CD4-positive, alpha-beta T cell treated with Interleukin-15 for 4 hours (primary cell): ENCODE results near the gene KAT2A.

Source experiments
- DNase-seq: peaks from one replicate; pipeline ENCODE4 v3.0.0-alpha.2; 2020; ENCODE audit warnings: low spot score

KAT2A gene

DNA sequence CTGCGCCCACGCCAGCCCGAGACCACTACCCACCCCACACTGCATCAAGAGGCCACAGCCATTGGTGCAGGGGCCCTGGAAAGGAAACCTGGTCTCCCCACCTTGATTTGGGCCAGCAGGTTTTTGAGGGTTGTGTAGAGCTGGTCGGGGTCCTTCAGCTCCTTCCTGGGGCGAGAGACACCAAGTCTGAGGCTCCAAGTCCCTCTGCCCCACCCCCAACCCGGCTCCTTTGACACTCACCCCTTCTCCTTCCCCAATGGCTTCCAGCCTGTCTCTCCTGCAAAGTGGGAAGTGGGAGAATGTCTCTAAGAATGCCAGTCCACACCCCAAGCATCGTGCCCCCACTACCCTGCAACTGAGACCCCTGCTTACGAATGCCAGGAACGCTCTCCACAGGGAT is 7.0 kb downstream of the KAT2A start:
- DNase-seq, result no peak

DNA sequence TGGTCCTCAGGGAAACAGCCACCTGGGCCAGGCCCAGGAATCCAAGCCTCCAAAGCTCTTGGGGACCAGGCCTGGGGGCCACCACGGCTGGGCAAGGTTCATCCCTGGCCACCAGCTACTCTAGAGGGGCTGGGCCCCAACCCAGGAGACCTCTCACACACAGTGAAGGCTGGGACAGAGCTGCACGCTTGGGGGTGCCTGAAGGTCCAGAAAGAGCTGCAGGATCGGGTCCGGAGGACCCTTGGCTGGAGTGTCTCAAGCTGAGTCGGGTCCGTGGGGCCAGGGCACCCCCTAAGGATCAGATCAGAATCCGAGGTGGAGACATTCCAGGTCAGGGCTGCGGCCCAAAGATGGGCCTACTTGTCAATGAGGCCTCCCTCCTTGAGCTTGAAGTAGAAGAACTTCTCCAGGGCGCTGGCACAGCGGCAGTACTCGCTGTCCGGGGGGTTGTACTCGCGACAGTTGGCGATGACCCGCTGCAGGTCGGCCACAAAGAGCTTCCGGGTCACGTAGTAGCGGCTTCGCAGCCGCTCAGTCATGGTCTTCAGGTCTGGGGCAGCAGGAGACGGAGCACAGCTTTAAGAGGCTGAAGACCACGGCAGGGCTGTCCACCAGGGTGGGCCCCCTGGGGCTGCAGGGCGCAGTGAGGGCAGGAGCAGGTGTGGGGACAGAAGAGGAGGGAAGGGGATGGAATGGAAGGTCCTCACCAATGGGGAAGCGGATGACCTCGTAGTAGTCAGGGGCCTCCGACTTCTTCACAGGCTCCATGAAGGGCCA is 7.7 kb downstream of the KAT2A start:
- no peak for DNase-seq

DNA sequence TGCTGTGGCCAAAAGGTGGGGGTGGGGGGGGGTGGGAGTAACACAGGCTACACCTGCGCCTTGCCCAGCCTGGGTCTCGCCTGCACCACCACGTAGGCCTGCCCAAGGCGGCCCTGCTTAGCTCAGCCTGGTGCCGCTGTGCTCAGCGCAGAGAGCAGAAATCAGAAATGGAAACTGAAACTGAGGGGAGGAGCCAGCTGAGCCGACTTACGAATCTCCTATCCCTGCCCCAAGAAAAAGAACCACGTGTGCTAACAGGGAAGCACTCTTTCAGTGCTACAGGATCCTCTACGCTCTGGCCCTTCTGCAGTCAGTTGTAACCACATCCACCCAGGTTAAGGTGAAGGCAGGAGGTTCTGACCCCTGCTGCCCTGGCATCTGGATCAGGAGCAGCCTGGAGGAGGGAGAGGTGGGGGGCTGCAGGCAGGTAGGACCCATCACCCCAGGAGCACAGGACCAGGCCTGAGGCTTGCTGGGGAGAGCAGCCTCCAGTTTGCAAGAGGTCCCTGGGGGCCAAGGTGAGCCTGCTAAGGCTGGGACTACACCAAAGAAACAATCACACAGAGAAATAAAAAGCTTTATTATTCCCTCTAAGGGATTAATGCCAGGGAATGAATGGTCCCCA is 8.5 kb downstream of the KAT2A start, which contains the start of gene DHX58:
Gene DHX58, minus strand, starts transcription at position 163 of the 625 bp plus-strand sequence. CDS start 822 bp downstream, outside the sequence.
- DNase-seq, result peak; percentile 85

DNA sequence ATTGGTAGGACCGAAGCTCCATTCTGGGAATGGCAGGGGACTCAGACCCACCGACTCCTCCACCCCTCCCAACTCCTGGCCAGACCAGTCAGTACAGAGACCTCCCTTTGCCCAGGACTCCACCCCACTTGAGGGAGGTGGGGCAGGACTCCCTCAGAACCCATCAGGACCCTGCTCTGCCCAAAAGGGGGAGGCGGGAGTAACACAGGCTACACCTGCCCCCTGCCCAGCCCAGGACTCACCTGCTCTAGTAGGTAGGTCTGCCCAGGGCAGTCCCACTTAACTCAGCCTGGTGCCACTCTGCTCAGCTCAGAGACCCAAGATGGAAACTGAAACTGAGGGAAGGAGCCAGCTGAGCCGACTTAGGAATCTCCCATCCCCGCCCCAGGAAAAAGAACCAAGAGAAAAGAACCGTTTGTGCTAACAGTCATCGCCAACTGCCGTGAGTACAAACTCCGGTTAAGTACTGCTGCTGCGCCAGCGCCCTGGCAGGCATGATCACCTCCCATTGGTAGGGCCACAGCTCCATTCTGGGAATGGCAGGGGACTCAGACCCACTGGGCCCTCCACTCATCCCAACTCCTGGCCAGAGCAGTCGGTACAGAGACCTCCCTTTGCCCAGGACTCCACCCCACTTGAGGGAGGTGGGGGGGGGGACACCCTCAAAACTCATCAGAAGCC is 9.2 kb downstream of the KAT2A start:
- peak; percentile 24 for DNase-seq

DNA sequence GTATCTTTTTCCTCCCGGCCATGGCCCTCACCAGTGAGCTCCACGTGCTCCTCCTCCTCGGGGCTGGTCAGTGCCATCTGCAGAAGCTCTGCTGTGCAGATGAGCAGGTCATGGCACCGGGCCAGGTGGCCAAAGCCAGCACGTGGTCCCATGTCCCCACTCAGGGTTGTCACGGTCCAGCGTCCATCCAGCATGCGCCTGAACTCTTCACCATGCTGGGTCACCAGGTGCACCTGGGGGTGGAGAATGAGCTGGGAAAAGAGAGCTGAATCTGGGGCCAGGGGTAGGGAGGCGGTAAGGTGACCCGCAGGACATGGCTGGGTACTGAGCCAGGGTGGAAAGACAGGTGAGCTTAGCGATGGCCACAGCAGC is 9.9 kb downstream of the KAT2A start:
- DNase-seq, result no peak

DNA sequence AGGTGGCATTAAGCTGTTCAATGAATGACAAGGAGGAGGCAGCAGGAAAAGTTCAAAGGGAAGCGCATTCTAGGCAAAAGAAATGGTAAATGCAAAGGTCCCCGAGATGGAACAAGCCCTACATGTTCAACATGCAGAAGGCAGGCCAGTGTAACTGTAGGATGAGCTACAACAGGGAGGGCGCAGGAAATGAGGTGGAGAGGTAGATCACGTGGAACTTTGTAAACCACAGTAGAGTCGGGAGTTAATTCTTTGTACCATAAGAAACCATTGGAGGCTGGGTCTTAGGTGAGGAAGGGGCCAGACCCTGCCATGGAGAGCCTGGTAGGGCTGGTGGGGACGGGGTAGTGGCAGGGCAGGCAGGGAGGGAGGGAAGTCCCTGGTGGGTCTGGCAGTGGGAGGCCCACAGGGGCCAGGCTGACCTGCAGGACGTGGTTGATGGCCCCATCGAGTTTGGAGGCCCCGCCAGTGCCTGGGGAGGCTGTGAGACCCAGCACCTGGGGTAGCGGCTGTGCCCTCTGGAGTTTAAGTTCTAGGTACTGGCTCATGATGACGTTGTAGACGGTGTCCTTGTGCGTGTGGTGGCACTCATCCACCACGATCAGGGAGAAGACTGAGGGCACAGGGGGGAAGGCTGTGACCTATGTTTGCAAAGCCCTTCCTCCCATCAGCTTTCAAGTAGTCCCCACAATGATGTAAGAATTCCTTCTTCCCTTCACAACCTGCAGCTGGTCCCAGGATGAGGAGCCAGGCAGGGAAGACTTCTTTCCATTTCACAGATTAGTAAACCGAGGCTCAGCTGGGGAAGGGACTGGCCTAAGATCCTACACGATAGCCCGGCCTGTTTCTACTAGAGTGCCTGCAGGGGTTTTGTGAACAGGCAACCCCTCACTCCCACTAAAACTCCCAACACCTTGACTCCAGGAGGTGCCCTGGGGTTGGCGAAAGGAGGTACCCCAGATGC is 10.6 kb downstream of the KAT2A start:
- no peak for DNase-seq

DNA sequence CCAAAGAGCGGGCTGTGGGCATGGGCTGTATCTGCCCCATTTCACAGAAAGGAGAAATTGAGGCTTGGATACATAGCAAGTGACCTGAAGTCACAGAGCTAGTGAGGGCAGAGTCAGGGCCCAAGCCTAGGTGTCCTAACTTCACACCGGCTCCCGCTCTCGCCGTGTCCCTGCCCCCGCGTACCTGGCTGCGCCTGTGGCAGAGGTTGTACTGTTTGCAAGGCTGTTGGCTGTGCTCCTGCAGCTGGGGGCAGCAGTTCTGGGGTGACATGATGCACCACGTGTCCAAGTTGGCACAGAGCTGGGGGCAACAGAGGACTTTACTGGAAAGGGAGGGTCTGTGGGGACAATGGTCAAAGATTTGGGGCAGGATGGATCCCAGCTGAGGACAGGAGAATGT is 12.1 kb downstream of the KAT2A start:
- DNase-seq, result no peak

DNA sequence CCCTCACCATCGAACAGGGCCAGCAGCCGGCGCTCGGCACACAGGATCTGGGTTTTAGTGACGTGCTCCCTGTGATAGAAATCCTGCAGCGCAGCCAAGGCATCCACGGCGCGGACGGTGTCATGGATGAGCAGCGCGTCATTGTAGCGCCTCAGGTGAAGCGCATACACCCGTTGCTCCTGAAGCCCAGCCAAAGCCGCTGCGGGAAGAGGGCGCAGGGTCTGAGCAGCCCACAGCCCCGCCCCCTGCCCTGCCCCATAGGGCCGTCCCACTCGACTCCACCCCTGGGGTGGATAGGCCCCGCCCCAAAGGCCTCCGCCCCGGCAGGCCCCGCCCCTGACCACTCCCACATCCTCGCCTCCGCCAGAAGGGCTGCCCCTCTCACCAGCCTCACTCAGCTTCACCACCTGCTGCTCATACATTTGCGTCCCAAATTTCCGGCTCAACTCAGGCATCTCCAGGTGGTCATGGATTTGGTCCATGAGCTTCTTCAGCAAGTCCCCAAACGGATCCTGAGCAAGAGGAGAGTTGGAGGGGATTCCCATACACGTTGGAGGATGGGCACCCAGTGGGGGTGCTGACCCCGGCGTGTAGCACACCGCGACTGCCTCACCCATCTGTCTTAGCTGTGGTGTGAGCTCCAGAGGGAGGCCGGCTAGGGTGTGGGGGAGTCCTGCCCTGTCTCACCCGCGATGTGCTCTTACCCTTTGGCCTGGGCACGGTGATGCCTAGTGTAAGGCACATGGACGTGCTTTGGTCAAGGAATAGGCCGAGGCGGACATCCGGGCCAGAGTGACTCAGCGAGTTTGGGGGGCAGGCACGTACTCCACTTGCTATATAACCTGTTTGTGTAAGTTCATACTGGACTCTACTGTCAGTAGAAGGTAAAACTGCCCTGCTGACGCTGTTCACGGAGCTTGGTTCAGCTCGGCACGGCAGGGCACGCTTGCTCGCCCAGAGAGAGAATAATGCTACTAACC is 13.3 kb downstream of the KAT2A start:
- peak; percentile 86 for DNase-seq

DNA sequence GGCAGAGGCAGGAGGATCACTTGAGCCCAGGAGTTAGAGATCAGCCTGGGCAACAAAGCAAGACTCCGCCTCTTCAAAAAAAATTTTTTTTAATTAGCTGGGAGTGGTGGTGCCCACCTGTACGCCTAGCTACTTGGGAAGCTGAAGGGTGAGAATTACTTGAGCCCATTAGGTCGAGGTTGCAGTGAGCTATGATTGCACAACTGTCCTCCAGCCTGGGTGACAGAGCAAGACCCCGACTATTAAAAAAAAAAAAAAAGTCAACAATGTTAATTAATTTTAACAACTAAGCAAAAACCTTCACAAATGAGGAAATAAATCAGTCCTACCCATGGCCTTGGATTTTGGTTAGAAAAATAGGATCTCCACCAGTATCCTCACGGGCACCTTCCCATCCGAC is 14.0 kb downstream of the KAT2A start:
- no peak for DNase-seq

DNA sequence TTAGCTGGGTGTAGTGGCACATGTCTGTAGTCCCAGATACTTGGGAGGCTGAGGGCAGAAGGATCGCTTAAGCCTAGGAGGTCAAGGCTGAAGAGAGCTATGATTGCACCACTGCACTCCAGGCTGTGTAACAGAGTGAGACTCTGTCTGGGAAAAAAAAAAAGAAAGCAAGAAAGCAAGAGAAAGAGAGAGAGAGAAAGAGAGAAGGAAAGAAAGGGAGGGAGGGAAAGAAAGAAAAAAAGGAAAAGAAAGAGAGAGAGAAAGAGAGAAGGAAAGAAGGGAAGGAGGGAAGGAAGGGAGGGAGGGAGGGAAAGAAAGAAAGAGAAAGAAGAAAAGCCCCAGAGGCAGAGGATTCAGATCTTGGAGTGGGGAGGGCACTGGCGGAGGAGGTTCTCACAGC is 15.2 kb downstream of the KAT2A start:
- DNase-seq, result no peak

DNA sequence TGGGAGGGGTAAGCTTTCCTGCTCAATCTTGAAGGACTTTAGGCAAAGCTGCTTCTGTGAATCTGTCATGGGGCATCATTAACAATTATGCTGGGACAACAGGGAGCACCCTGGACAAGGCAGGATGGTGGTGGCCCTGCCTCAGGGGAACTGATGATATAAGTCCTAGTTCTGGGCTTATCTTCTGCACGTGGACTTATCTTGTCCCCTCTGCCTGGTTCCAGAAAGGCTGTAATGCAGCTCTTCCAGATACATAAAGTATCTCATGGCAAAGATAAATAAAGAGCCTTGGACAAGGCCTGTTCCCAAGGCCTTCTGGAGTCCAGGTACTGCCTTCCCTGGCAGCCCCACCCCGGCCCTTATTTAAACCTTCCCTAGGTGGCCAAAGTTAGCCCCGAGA is 16.9 kb downstream of the KAT2A start:
- no peak for DNase-seq

DNA sequence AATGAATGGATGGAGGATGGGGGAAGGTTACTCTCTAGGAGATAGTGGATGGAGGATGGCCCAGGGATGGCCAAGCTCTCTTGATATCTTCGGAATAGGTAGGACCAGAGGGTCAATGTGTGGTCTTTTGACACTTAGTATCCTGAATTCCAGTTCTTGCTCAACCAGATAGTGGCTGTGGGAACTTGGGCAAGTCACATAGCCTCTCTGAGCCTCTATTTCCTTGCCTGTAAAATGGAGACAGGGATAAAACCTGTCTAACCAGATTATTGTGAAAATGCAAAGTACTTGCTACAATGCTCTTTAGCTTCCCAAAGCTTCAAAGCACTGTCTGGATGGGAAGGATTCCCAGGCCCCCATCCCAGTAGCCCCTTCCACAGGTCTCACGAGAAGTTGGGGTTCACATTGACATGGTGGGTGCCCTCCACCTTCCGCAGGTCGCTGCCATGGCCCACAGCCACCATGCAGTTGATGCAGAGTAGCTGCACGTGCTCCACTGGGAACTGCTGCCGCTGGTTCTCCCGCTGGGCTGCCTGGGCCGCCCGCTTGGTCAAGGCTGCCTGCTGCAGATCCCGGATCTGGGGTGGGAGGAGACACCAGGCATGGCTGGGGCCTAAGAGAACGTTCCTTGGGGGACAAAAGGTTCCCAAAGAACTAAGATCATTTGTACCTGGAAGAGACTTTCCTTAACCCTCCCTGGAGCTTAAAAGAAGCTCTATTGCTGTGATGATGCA is 17.8 kb downstream of the KAT2A start:
- no peak for DNase-seq

DNA sequence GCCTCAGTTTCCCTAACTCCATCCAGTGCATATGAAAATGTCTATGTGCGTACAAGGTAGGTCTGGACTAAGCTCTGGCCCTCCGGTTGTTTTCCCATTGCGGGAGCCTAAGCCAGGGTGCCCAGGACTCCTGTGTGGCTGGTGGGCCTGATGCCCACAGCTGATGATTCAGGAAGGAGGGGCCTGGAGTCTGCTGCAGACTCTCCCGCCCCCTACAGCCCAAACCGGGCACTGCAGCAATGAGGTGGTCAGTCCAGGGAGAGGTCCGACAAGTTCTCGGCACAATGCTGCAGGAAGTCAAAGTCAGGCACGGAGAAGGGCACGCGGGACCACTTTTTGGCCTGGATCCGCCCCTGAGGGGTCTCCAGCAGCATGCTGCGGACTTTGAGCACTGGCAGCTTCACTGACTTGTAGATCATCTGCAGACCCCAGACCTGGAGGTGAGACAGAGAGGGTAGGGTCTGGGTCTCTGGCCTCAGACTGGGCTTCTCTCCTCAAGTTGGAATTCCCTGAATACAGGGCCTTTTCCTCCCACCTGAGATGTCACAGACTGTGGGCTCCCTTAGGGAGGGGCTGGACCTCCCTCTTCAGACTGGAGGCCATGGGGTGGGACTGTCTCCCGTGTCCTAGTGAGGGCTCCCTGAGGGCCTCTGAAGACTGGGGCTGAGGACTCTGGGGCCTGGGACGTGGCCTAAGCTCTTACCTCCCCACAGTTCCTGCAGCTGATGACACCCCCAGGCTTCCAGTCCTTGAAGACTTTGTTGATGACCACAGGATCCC is 19.5 kb downstream of the KAT2A start:
- peak; percentile 59 for DNase-seq

DNA sequence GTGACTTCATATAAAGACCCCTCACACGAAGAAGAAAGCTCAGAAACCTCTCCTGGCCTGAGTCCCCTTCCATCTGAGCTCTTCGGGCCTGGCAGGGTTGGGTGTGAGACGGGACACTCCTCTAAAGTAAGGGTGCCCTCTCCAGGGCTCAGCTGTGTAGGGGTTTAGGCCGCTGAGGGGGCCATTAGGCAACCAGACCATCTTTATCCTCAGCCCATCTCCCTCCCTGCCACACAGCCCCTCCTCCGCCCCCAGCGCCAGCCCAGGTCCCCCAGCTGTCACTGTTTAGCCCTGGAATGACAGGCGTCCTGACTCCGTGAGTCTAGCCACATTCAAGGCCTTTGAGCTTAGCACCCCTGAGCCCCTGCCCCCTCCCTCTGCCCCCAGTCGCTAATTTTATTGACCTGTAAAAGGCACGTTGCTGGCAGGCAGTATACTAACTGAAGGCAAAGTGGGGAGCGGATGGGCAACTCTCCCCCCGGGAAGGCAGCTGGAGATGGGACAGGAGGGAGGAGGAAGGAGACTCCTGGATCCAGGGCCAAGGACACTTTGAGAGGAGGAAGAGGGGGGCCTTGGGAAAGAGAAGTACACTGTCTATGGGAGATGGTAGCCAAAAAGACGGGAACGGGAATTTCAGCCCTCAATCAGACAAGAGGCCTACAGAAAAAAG is 22.3 kb downstream of the KAT2A start:
- DNase-seq, result no peak

DNA sequence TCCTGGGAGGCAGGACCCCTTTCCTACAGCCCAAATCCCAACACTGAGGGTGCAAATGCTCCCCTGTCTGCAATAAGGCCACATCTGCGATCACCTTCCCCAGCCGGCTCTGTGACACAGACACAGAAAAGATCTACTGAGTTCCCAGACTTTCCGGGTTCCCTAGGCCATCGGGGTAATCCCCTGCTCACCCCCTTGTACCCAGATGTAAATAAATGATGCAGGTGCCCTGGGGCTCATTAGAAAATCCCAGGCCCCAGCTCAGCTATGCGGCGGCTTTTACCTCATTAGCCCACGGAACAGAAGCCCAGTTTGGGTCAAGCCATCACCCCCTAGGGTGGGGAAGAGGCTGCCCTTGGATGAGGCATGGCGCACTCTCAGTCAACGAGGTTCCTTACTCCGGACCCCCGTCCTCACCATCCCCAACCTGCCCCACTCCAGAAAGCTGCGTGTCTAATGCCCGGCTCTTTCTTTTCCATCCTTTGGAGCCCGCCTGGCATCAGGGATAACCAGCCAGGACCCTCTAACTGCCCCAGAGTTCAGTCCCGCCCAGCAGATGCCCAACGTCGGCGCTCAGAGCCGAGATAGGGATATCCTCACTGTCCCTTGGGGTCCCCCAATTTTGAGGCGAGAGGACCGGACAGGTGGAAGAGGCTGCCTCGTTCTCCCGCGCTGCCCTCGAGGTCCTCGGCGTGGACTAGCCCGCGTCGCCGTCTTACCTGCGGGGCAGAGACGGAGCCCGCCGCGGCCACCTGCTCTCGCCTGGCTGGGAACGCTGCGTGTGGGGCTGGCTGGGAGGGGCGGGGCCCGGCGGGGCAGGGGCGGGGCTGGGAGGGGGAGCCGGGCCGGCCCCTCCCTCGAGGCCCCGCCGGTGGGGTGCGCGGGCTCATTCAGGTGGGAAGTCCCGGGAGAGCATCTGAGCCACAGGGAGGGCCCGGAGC is 23.2 kb downstream of the KAT2A start, which contains the start of gene ZNF385C:
Gene ZNF385C, minus strand, starts transcription at position 783 of the 941 bp plus-strand sequence. CDS start 35,417 bp downstream, outside the sequence.
- DNase-seq, result peak; percentile 23

DNA sequence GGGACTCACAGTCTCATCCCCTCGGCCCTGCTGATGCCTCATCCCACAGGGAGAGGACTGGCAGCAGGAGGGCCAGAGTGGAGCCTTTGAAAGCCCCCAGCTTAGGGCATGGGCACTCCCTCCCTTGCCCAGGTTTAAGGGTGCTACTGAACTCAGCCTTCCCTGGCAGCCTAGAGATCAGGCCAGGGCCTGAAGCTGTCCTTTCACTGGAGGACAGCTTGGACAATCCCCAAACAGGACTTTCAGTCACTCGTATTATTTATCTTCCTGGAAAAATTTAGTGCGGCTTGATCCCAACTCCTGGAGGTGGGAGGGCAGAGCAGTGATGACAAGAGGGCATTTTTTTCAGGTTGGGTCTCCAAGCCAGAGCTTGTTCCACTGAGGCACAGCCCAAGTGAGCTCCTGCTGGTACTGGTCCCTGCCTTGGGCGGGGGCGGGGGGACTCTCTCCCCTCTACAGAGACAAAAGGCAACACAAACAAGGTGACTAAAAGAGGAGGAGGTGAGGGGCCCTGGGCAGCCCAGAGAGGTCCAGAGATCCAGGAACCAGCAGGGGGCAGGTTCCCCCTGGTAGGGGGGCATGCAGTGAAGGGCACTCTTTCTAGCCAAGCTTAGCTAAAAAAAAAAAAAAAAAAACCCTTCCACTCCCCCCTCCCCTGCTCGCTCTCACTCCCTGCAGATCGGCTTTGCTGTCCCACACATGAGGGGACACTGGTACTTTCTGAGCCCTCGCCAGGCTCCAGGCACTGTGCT is 24.6 kb downstream of the KAT2A start:
- DNase-seq, result no peak
